ENCODE measurements around the gene GALE. TPM values are rescaled to one million over a fixed set of nuclear protein-coding genes. Genes with fewer than 3 reads are reported as not detected.
"Not testable (repeated sequence)": the region's sequence is repeated elsewhere in the genome, so short reads cannot be mapped to it uniquely, and the experiment has no call there.

Gene GALE
- polyA plus RNA-seq, 2 of the 4 experiments (the other 2 are of a cell fraction) = 38.9 to 46.9 TPM

GRCh38 chr1:23787701-23788100, 12.9 kb downstream of the GALE start (continued):
- TF ChIP-seq PBX3 (IDR thresholded peaks at IDR 0.05) (no peak), RARB (CRISPR knock-in tag; IDR thresholded peaks at IDR 0.05) (no peak), ZSCAN20 (CRISPR knock-in tag; IDR thresholded peaks at IDR 0.05) (no peak), TP53 (CRISPR knock-in tag; IDR thresholded peaks at IDR 0.05) (no peak), CBX2 (IDR thresholded peaks at IDR 0.05; ENCODE audit: borderline replicate concordance, low read depth) (no peak), NPAS2 (CRISPR knock-in tag; IDR thresholded peaks at IDR 0.05; ENCODE audit: borderline replicate concordance) (no peak)

GRCh38 chr1:23784846-23785245, 15.7 kb downstream of the GALE start:
- no peak for DNase-seq (ENCODE audit: low read depth in 1 of 2, low spot score in 1 of 2)
- WGBS (ENCODE audit: missing lambda C conversion rate) = 95% methylated on average over 4 of the region's 4 CpGs
- H3K27ac ChIP-seq = no peak overlapping the region
- no peaks in the 10 kb centered on the region for H3K9me3 ChIP-seq
- ChIA-PET CTCF (interaction anchor here (0.6 to 1.6 kb wide), 4 partner anchors 12 to 125 kb away, joined by 3 to 5 read pairs (median 3); no protein-coding TSS in a partner anchor), POLR2A (no interaction called here)
- no peak for FAIRE-seq
- no peak overlapping the region for H3K4me2 ChIP-seq
- peaks cover 18% of the 10 kb centered on the region for H3K4me1 ChIP-seq
- no peak overlapping the region for H3K4me3 ChIP-seq
- ATAC-seq = no peak
- no peak for TF ChIP-seq BCL3 (IDR thresholded peaks at IDR 0.05)
- peak; percentile 64 for TF ChIP-seq MAFK (IDR thresholded peaks at IDR 0.05; ENCODE audit: partially characterized antibody)
- TF ChIP-seq HOXA7 (CRISPR knock-in tag; IDR thresholded peaks at IDR 0.05) = no peak

- FAIRE-seq, POLR2A ChIA-PET: not testable (repeated sequence)
These were observed 17.4 kb downstream of the GALE start for GRCh38 chr1:23783141-23783540.

GRCh38 chr1:23779826-23780371, 20.7 kb downstream of the GALE start:
- H3K4me1 ChIP-seq = peaks cover 20% of the 10 kb centered on the region
- 6% methylated on average over 3 of the region's 3 CpGs for WGBS (ENCODE audit: missing lambda C conversion rate)
- ATAC-seq (no peak), FAIRE-seq (no peak), DNase-seq (ENCODE audit: low read depth in 1 of 2, low spot score in 1 of 2) (peak in 1 of 2 experiments; percentile 36)
- peak overlapping the region in 1 of 2 experiments; percentile 91; a peak in 4 of 6 replicates for H3K27ac ChIP-seq
- peak overlapping the region; percentile 99; the same call in 2 of the 3 replicates for H3K4me3 ChIP-seq
- no peaks in the 10 kb centered on the region for H3K9me3 ChIP-seq
- CTCF ChIA-PET = interaction anchor here (0.9 to 2.2 kb wide), 4 partner anchors 8 to 74 kb away, joined by 3 to 5 read pairs (median 4); no protein-coding TSS in a partner anchor
- POLR2A ChIA-PET = interaction anchor here (1.5 to 2.1 kb wide), 3 partner anchors 10 to 20 kb away, joined by 4 to 8 read pairs (median 5); partner anchors contain the start of gene GALE
- H3K4me2 ChIP-seq = peak overlapping the region; percentile 98
- no peak for TF ChIP-seq ATOH8 (CRISPR knock-in tag; IDR thresholded peaks at IDR 0.05; ENCODE audit: low read depth)
- 0 out of 2 replicates have a peak, but pooled peaks have one; percentile 26 for TF ChIP-seq JUNB (IDR thresholded peaks at IDR 0.05)
- TF ChIP-seq FOSL2 (IDR thresholded peaks at IDR 0.05) = no peak
- TF ChIP-seq FOSL2 (CRISPR knock-in tag; IDR thresholded peaks at IDR 0.05) = peak; percentile 53
- peak; percentile 48 for TF ChIP-seq NFE2L2 (conservative IDR thresholded peaks at IDR 0.05; ENCODE audit: low read length)
- no peak for TF ChIP-seq HEYL (CRISPR knock-in tag; IDR thresholded peaks at IDR 0.05)
- TF ChIP-seq MAFK (IDR thresholded peaks at IDR 0.05; ENCODE audit: partially characterized antibody) = peak; percentile 99
- no peak for TF ChIP-seq KDM5A (IDR thresholded peaks at IDR 0.05)

More at GRCh38 chr1:23783141-23783540, 17.4 kb downstream of the GALE start:
- H3K4me2 ChIP-seq; DNase-seq (ENCODE audit: low read depth in 1 of 2, low spot score in 1 of 2); H3K4me3 ChIP-seq; H3K27ac ChIP-seq; H3K9me3 ChIP-seq; ATAC-seq: not testable (repeated sequence)
- CTCF ChIA-PET = interaction anchor here (1.1 to 1.6 kb wide), 2 partner anchors 11 kb away, joined by 3 read pairs; no protein-coding TSS in a partner anchor
- peaks cover 15% of the 10 kb centered on the region for H3K4me1 ChIP-seq
- 90% methylated on average over 11 of the region's 11 CpGs for WGBS (ENCODE audit: missing lambda C conversion rate)
